HG02642 (cell line): ENCODE data around the gene TSPAN7.

Source experiments
- ATAC-seq: cut with Tn5 transposase; IDR thresholded peaks from one replicate; pipeline ENCODE4 v1.9.1; 2021; ENCODE audit warnings: mild to moderate bottlenecking; ENCODE audit not compliant: unreplicated experiment, poor library complexity

TSPAN7 gene

DNA sequence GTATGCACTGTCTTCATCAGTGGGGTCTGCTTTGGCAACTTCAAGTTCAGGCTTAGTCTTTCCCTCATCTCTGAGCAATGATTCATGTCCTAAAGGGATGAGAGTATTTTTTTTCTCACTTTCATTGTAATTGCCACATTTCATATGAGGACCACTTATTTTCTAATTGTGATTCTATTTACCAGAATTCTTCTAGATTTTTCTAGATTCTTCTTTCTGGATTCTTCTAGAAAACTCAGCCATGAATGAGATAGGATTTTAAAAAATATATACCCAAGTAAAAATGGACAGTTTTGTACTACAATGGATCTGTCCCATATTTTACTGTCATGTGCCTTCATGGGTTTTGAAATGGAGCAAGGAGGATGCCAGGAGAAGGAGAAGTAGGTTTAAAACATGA is 78.4 kb downstream of the TSPAN7 start:
- ATAC-seq, result no peak

DNA sequence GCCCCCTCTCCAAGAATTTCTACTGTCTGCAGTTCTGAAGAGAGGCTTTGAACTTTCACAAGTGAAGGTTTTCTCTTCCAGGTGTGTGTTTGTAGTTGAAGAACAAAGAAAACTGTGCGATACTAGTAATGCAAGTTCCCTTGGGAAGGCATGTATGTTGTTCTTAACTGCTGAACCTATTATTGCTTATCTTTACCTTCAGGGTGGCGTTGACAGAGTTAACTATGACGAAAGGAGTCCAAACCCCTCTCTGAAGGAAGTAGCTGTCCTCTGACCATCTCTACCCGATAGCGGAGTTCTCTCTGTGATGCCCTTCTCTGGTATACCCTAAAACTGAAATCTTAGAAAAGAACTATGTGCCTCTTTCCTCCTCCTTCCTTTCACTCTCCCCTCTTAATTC is 79.9 kb downstream of the TSPAN7 start:
- no peak for ATAC-seq

DNA sequence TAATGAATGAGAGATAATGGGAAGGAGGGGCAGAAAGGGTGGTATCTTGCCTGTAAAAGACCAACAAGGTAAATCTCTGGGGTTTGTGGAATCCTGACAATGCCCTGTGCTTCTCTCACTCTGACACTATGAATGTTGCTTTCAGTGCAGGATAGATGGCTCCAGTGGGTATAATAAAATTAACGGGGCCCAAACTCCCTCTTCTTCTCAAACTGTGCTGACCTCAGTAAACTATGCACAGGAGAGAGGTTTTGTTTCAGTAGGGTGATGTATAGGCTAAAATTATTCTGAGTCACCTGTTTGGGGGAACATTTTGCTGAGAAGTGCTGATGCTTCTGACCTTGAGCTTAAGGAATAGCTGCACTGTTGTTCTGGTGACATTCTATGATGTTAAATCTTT is 82.6 kb downstream of the TSPAN7 start:
- no peak for ATAC-seq

DNA sequence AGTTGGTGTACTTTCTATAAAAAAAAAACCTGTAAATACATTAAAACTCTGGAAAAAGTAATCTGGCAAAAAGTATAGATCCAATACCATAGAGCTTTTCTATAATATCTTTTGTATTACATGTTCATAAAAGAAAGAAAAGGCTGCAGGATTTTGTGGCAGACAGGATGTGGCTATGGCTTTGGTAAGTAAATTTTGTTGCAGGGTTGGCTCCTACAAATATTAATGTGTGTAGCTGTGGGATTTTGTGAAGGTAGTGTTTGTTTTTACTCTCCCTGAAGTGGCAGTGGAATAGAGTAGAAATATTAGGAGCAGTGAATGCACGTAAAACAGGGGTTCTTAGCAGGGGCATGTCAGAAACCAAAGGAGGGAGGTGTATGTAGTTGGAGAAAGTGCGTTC is 84.8 kb downstream of the TSPAN7 start:
- ATAC-seq, result no peak

DNA sequence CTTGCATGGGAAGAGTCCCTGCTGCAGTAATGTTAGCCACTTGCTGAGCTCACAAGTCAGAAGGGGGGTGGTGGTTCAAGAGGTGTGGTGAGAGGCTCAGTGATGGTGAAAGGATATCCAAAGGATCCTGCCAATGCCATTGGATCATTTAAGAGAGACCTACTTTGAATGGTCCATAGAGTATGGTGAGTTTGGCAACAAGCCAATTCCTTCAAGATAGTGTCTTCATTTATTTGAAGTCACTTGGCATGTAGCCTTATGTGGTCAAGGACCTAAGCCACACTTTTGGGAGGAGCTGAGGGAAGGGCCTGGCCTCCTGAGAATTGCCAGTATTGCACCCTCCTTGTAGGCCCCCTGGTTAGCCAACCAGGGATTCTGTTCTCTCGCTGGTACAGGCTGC is 87.9 kb downstream of the TSPAN7 start:
- no peak for ATAC-seq

DNA sequence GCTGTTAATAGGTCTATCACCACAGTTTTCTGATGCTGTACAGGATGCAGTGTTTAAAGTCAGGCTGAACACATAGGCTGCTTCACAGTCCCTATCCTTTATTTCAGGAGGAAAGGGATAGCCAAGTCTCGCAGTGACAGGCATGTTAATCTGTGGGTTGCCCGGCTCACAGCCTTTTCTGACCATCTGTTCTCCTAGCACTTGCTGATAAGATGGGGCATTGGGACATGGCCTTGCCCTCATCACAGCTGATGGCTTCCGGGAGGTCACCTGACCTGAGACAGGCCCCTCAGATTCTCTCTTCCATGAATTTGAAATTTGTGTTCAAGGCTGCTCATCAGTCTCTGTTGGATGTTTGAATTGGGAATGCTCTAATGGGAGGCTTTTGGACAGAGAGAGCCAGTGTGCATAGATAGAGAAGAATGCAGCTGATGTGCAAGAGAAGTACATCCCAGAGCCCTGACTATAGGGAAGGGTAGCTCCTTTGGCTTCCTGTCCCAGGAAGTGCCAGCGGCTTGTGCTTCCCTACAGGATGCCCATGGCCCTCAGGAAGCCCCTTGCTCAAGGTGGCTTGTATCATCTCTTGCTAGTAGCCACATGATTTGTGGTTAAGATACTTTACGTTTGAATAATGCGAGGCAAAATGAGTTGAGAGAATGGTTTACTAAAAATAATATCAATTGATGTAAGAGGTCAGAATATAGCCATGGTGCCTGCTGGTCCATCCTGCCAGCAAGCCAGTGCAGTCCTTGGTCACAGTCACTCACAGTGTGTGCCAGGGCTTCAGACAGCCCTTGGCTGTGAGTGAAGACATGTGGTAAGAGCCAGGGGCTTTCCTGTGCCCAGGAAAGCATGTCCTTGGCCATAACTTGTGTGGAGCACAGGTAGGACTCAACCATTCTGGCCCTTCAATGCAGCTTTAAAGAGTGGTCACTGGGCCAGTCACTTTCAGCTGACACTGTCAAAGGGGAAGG is 88.6 kb downstream of the TSPAN7 start:
- no peak for ATAC-seq

DNA sequence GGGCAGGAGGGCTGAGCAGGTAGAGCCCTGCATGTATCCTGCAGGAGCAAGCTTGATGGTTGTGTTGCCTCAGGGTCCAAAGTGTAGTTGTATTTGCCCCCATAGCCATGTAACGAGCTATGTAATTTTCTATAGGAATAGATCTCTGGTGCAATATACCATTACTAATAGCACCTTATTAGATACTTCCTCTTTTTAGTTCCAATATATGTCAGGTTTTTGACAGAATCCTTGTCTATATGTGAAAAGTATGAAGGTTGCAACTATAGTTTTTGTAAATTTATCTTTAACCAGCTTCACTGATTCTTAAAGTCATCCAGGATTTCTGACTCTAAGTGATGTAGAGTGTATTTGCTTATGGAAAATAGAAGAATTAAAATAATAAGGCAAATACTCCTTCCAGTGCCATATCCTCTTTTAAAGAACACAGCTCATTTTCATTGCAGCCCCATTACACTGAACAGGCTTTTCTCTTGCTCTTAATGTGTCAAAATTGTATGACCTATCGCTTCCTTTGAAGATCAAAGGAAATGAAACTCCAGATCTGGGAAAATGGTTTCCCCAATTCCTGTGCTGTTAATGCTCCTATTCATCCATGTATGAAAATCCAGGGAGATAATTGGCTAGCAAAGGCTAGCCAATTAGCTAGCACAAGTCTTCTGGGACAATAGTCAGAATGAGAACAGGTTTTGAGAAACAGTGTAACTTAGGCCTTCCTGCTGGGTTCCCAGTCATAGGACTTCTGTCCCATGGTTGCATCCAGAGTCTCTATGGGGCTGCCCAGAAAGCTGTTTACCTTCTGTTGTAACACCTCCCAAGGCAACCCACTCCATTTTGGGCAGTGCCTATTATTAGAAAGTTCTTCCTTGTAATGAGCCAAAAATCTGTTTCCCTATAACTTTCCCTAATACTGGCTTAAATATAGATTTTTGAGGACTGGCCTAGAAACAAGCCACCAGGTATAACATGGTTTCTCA is 90.6 kb downstream of the TSPAN7 start:
- no peak for ATAC-seq

DNA sequence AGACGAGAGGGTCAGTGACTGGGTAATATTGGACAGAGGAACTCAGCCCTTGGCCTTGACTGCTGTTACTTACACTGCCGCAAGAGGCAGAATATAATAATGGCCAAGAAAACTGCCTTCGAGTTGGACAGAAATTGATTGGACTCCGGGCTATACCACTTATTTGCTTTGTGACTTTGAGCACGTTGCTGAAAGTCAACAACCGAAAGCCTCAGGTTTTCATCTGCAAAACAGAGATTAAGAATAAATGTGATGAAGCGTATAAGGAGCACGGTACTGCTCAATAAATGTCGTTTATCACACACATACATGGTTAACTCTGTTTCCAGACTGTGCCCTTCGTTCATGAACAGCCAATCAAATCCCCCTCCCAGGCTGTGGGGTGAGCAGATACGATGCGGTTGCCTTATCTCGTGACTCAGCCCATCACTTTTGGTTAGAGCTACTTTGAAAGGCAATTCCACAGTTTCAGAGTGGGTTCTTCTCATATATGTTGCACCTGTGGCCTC is 91.6 kb downstream of the TSPAN7 start:
- no peak for ATAC-seq

DNA sequence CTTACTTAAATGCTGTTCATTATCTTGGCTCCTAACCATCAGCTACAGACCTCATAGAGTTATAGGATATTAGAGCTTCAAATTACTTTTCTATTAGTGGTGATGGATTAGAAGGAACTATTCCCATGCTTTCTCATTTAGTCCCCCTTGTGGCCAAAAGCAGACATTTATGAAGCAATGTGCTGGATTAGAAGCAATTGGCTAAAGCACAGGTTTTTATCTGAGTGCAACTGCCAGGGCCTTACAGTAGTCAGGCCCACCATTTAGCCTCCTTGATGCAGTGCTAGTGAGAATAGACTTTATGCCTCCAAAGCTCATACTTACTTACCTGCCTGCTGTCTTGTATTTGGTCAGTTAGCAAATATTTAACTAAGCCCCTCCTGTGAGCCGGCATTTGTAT is 93.0 kb downstream of the TSPAN7 start:
- ATAC-seq, result no peak

DNA sequence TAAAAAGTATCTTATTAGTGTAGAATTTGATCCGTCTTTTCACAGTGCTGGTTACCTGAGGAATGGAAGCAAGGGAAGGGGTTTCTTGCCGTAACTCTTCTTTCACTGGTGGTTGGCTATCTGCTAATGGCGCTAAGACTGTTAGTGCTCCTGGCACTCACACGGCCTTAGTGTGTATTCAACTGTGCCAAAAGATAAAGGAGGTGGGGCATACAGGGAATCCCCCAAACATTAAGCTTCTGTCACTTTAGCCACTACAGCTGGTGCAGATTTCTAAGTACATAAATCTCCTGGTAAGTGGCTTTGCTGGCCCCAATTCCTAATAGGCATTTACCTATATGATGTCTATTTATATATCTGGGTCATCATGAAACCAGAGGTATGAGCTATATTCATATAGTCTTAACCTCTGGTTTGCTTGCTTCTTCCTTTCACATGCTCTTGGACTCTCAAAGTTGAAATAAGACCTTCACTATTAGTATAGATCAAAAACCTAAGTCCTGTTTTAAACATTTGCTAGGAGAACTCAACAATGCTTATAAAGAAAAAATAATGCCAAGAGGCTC is 95.1 kb downstream of the TSPAN7 start:
- ATAC-seq, result no peak

DNA sequence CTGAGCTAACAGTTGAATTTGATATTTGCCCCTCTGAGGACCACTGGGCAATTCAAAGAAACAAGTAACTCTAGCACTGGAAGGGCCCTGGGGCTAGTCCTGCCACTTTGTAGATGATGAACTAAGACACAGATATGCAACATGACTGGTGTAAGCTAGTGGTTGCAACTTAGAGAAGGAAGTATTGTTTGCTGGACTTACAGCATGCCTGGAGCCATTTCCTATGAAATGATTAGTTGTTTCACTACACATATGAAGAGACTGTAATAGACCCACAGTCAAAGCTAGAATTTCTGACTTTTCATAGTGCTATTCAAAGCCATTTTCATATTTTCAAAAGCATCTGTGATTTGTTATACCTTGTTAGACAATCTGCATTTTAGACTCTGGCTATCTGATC is 96.2 kb downstream of the TSPAN7 start:
- no peak for ATAC-seq

DNA sequence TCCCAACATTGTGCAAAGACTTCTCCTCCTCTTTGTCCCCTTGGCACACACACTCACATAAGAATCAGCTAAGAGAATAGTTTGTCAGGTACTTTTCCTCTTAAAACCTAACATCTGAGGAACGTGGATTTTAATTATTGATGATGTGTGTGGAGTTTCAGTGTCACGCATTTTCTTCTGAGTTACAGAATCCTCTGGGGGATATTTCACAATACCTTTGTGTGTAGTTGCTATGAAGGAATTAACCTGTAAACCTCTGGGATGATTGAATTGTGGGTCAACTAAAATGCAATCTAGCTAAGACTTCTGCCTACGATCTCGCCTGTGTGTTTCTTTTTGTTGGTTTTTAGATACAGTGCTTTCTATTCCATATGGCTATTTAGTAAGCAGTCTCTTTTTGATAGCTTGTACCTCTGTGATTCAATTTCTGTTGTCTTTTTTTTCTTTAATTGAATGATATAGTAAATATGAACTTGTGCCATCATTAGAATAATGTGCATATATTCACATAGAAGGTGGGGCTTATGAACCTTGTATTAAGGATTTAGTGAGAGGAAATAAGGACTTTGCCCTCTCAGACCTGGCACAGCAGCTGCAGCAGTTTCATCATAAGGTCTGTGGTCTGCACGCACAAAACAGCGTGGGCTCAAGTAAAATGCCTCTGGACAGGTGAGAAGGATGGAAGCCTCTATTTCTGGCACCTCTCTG is 99.2 kb downstream of the TSPAN7 start:
- no peak for ATAC-seq

DNA sequence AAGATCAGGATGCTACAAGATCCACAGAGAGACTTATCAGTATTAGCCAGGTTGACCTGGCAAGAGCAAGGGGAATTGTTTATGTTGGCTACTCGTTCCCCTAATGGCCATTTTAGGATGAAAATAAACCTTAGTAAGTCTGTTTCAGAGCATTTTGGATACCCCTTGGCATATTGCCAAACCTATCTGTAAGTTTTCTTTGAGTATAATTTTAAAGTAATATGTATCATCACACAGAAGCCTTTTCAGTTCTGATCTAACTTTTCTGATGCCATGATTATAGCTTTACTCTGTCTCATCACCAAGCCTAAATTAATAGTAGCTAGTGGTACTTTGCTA is 99.7 kb downstream of the TSPAN7 start:
- no peak for ATAC-seq

DNA sequence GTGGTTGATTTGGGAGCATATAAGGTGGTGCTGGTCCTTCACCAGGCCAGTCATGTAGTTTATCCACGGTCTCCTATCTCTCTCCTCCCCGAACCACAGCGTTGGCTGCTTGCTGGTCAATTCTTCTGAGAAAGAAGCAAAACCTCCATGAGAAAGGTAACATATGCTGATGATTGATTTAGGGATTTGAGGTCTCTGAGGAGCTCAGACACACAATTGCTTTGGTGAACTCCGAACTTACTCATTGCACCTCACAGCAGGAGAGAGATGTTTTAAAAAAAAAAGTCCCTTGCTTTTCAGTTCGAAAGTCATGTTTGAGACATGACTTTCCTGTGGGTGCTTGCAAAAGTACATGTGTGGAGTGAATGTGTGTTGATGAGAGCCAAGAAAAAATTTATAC is 100.2 kb downstream of the TSPAN7 start:
- ATAC-seq, result no peak

DNA sequence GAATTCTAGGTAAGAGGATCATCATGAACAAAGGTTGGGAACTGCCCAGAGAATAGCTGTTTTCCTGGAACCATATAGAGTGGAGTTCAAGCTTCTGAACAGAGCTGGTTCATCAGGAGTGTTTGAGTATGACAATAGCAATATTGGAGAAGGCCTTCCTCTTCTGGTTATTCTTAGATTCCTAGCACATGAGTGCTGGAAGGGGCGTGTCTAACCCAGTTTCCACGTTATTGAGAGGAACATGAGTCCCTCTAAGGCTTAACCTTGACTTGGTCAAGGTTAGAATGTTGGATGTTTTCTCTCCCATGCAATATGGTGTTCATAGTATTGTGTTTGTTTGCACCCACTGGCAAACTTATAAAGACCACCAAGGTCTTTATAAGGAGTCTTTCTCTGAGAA is 101.3 kb downstream of the TSPAN7 start:
- no peak for ATAC-seq

DNA sequence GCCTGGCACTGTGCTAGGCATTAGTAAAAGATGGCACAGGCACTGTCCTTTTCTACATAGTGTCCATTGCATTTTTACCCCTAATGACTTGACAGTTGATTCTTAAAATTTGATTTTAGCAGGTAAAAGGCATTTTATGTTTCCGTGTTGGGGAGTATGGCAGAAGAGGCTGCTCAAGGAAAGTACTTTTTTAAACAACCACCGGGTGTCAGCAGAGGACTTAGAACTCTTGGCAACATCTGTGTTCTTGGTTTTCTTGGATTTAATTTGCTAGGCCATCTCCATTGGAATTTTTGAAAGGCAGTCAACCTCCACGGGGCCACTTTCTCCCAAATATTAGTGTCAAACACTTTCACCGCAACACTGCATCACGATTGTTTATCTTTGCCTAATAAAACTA is 102.9 kb downstream of the TSPAN7 start:
- ATAC-seq, result no peak

DNA sequence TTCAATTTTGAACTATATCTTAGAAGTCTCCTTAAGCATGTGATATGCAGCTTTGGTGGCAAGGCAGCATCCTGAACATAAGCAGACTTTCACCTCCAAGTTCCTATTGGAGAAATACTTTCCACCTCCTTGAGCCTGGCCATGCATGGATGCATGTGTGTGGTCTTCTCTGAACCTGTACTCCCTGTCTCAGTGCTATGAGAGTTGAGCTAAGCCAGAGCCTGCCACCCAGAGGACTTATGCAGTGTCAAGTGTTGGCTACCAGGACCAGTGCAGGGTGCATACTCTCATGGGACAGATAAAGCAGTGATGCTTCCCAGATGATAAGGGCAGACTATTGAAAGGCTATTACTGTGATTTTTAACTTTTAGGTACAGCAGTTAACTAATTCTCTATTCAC is 105.6 kb downstream of the TSPAN7 start:
- ATAC-seq, result no peak

DNA sequence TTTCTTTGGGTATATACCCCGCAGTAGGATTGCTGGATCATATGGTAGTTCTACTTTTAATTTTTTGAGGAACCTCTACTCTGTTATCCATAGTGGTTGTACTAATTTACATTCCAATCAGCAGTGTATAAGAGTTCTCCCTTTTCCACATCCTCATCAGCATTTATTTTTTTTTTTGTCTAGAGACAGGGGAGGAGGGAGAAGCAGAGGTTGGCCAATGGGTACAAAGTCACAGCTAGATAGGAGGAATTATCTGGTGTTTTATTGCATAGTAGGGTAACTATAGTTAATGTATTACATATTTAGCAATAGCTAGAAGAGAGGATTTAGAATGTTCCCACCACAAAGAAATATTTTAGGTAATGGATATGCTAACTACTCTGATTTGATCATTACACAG is 107.4 kb downstream of the TSPAN7 start:
- ATAC-seq, result no peak

DNA sequence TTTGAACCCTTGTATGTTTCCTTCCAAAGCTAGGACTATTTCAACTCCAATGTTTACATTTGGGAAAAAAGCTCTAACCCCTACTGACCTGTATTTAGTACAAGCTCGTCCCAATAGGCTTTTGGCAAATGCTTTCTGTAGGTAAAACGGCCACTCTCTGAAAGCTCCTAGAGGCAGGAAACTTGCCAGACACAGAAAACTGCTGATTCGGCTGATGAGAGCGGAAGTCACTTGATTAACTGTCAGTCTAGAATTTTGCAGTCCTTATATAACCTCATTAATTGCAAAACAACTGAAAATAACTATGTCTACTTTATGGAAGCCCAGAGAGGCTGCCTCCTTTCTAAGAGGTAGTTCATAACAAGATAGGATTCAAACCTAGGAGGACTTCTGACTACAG is 108.1 kb downstream of the TSPAN7 start:
- ATAC-seq, result no peak

DNA sequence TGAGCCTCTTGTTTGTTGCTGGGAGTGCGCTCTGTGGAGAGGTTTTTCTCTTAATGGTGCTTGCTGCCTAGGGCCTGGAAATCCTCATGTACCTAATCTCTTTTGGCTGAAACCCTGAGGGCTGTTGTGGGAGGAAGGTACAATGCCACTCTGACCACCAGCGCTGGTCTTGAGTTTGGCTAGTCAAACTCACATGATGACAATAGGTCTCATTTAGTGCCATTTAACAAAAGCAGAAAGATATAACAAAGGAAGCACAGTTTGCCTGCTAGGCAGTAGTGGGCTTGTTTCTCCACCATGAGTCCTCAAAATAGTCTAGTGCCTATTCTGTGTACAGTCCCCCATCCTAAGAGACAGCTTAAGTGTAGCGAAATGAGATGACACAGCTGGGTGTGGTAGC is 111.3 kb downstream of the TSPAN7 start:
- no peak for ATAC-seq
